ENCODE results near the gene CAMK2N2.

The CAMK2N2 gene

GRCh38 chr3:184241141-184241446, 20.3 kb downstream of the CAMK2N2 start:
- no peak for DNase-seq (ENCODE audit: low read depth)
- no peak for TF ChIP-seq CTCF (conservative IDR thresholded peaks at IDR 0.05; ENCODE audit: control insufficient read depth, insufficient read depth, low read depth, low read length)
- H3K4me3 ChIP-seq (ENCODE audit: control insufficient read depth, low read depth, low read length), result no peak overlapping the region

- peak; percentile 30 for DNase-seq (ENCODE audit: low read depth)
- H3K4me3 ChIP-seq (ENCODE audit: control insufficient read depth, low read depth, low read length), result no peak overlapping the region
- TF ChIP-seq CTCF (conservative IDR thresholded peaks at IDR 0.05; ENCODE audit: control insufficient read depth, insufficient read depth, low read depth, low read length), result peak; percentile 2
Measured at GRCh38 chr3:184240384-184241140, 20.8 kb downstream of the CAMK2N2 start.

- TF ChIP-seq CTCF (conservative IDR thresholded peaks at IDR 0.05; ENCODE audit: control insufficient read depth, insufficient read depth, low read depth, low read length), result no peak
- no peak overlapping the region for H3K4me3 ChIP-seq (ENCODE audit: control insufficient read depth, low read depth, low read length)
- no peak for DNase-seq (ENCODE audit: low read depth)
Measured at GRCh38 chr3:184239708-184240107, 21.6 kb downstream of the CAMK2N2 start.

GRCh38 chr3:184239221-184239620, 22.1 kb downstream of the CAMK2N2 start:
- H3K4me3 ChIP-seq (ENCODE audit: control insufficient read depth, low read depth, low read length), result no peak overlapping the region
- TF ChIP-seq CTCF (conservative IDR thresholded peaks at IDR 0.05; ENCODE audit: control insufficient read depth, insufficient read depth, low read depth, low read length), result no peak

GRCh38 chr3:184238246-184238818, 23.0 kb downstream of the CAMK2N2 start:
- TF ChIP-seq CTCF (conservative IDR thresholded peaks at IDR 0.05; ENCODE audit: control insufficient read depth, insufficient read depth, low read depth, low read length), result no peak
- no peak for DNase-seq (ENCODE audit: low read depth)
- H3K4me3 ChIP-seq (ENCODE audit: control insufficient read depth, low read depth, low read length), result no peak overlapping the region

More at GRCh38 chr3:184239221-184239620, 22.1 kb downstream of the CAMK2N2 start:
- DNase-seq (ENCODE audit: low read depth), result no peak

- no peak for TF ChIP-seq CTCF (conservative IDR thresholded peaks at IDR 0.05; ENCODE audit: control insufficient read depth, insufficient read depth, low read depth, low read length)
- DNase-seq (ENCODE audit: low read depth), result no peak
- no peak overlapping the region for H3K4me3 ChIP-seq (ENCODE audit: control insufficient read depth, low read depth, low read length)
Measured at GRCh38 chr3:184237807-184238206, 23.5 kb downstream of the CAMK2N2 start.

Data from fibroblast of mammary gland (primary cell).